Mesothelial cell of epicardium (in vitro differentiated cells): Measurements from ENCODE around the gene PHF21B. TPM values are rescaled to one million over a fixed set of nuclear protein-coding genes. Genes with fewer than 3 reads are reported as not detected.

Experiments
- DNase-seq, 2 experiments: peaks; one replicate each; pipeline ENCODE4 v3.0.0; 2021; ENCODE audit warnings: low spot score in 2 of 2; ENCODE audit not compliant: unreplicated experiment in 2 of 2
- H3K27ac Mint-ChIP-seq: 2 replicates; pipeline ENCODE4 v1.8.0; 2021; ENCODE audit warnings: mixed read lengths
- H3K27me3 Mint-ChIP-seq: 2 replicates; pipeline ENCODE4 v1.8.0; 2021; ENCODE audit warnings: low read depth, mixed read lengths
- H3K36me3 Mint-ChIP-seq: 2 replicates; pipeline ENCODE4 v1.8.0; 2021; ENCODE audit warnings: mixed read lengths
- H3K4me1 Mint-ChIP-seq: 2 replicates; pipeline ENCODE4 v1.8.0; 2021; ENCODE audit warnings: mixed read lengths
- H3K4me3 Mint-ChIP-seq: 2 replicates; pipeline ENCODE4 v1.8.0; 2021; ENCODE audit warnings: mild to moderate bottlenecking, moderate library complexity, mixed read lengths
- H3K9me3 Mint-ChIP-seq: 2 replicates; pipeline ENCODE4 v1.8.0; 2021; ENCODE audit warnings: mixed read lengths
- total RNA-seq: library from RNA; stranded (reverse); gene quantifications from 3 replicates; pipeline ENCODE4 v1.2.1, GENCODE V29; 2021
- TF ChIP-seq, protein P1 (sequence below): fragments of 200-600 bp; sonication (generic); IDR thresholded peaks from one replicate; pipeline ENCODE4 v1.5.0; 2021; ENCODE audit warnings: antibody characterized with exemption; ENCODE audit not compliant: unreplicated experiment

The PHF21B gene
- total RNA-seq, 1 donor from 2014 or later: 8.6 TPM

DNA sequence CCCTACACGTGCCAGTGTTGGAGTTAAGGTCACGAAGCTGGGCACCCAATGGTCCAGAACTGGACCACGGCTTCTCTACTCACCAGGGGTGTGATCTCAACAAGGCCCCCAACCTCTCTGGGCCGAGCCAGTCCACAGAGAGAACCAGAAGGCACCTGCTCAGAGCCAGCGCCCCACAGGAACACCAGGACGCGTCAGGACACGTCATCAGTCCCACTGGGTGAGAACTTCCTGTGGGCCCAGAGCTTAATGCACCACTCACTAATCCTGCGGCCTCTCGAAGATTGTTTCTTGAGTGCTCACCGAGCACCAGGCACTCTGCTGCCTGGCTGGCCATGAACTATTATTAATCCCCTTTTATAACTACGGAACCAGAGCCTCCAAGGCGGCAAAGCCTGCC lies 10.1 kb downstream of the PHF21B start:
- Mint-ChIP-seq H3K4me3 (no peak overlapping the region), H3K36me3 (no peaks in the 10 kb centered on the region), H3K27ac (no peak overlapping the region), H3K9me3 (no peaks in the 10 kb centered on the region), H3K27me3 (peaks cover 7% of the 10 kb centered on the region), H3K4me1 (peaks cover 7% of the 10 kb centered on the region)
- TF ChIP-seq, protein P1, sequence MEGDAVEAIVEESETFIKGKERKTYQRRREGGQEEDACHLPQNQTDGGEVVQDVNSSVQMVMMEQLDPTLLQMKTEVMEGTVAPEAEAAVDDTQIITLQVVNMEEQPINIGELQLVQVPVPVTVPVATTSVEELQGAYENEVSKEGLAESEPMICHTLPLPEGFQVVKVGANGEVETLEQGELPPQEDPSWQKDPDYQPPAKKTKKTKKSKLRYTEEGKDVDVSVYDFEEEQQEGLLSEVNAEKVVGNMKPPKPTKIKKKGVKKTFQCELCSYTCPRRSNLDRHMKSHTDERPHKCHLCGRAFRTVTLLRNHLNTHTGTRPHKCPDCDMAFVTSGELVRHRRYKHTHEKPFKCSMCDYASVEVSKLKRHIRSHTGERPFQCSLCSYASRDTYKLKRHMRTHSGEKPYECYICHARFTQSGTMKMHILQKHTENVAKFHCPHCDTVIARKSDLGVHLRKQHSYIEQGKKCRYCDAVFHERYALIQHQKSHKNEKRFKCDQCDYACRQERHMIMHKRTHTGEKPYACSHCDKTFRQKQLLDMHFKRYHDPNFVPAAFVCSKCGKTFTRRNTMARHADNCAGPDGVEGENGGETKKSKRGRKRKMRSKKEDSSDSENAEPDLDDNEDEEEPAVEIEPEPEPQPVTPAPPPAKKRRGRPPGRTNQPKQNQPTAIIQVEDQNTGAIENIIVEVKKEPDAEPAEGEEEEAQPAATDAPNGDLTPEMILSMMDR: no peak
- no peak for DNase-seq

DNA sequence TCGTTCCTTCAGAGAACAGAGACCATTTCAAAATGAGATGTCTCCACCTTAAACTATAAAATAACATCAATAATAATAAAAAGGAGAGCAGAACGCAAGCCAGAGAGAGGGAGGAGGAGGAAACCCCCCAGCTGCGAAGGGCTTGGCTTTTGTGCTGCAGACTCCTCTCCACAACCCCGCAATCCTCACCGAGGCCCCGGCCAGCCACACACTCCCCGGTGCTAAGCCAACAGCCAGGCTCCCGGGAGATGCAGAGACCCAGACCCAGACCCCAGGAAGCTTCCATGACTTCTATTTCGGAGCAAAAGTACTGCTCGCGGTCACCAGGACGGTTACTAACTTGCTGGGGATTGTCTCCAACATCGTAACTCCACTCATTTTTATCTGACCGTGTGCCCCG lies 10.6 kb downstream of the PHF21B start:
- no peak for DNase-seq
- Mint-ChIP-seq H3K27ac (no peak overlapping the region), H3K4me3 (no peak overlapping the region), H3K4me1 (peaks cover 4% of the 10 kb centered on the region), H3K36me3 (no peaks in the 10 kb centered on the region), H3K9me3 (no peaks in the 10 kb centered on the region), H3K27me3 (peaks cover 4% of the 10 kb centered on the region)
- TF ChIP-seq, protein P1: no peak

DNA sequence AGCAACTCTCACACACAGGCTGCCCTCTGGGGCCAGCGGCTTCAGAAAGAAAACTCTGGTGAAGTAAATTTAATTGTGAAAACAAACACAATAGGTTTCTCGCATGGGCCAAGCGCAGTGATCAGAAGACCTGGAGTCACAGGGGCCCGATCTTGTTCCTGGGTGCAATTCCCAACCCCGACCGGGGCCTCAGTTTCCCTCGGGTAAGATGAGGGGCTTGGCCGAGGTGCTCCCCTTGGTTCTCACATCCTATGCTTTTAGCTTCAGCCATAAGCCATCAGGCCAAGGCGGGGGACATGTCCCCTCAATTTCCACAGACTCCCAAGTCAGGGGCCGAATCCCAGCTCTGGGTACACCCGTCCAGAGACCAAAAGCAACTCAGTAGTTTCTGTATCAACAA lies 11.5 kb downstream of the PHF21B start:
- no peaks in the 10 kb centered on the region for H3K9me3 Mint-ChIP-seq
- TF ChIP-seq, protein P1: no peak
- DNase-seq: no peak
- H3K27ac Mint-ChIP-seq: no peak overlapping the region
- H3K4me1 Mint-ChIP-seq: peaks cover 1% of the 10 kb centered on the region
- no peaks in the 10 kb centered on the region for H3K36me3 Mint-ChIP-seq
- no peak overlapping the region for H3K4me3 Mint-ChIP-seq
- peaks cover 2% of the 10 kb centered on the region for H3K27me3 Mint-ChIP-seq

DNA sequence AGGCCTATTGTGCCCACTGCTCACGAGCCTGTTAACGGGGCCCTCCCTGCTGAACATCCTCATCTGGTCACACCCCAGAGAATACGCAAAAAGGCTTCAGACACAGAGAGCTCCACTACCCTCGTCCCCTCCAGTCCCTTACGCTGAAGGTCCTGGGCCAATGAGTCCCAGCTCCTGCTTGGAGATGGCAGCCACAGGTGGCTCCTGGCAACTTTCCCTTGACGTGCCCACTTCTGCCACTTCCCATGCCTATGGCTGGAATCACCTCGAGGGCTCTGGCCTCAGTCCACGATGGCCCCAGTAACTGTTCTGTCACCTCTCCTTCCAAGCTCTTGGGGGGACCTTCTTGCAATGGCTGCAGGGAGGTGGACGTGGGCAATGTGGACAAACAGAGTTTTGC lies 12.7 kb downstream of the PHF21B start:
- no peaks in the 10 kb centered on the region for H3K9me3 Mint-ChIP-seq
- TF ChIP-seq, protein P1: no peak
- no peak overlapping the region for H3K27ac Mint-ChIP-seq
- no peak for DNase-seq
- peaks cover 1% of the 10 kb centered on the region for H3K4me1 Mint-ChIP-seq
- peaks cover 2% of the 10 kb centered on the region for H3K27me3 Mint-ChIP-seq
- no peak overlapping the region for H3K4me3 Mint-ChIP-seq
- no peaks in the 10 kb centered on the region for H3K36me3 Mint-ChIP-seq

DNA sequence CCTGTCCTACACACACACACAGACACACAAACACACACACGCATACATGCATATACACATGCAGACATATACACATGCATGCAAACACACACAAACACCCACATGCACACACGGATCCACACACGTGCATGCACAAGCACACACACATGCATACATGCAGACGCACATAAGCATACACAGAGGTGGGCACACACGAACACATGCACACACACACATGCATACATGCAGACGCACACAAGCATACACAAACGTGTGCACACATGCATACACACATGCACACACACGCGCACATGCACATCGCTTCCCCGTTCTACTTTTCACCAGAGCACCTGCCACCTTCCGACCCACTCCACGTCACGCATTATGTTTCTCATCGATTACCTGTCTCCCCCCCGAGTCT lies 13.2 kb downstream of the PHF21B start:
- TF ChIP-seq, protein P1: no peak
- no peak for DNase-seq
- Mint-ChIP-seq H3K4me1 (peaks cover 1% of the 10 kb centered on the region), H3K9me3 (no peaks in the 10 kb centered on the region), H3K27ac (no peak overlapping the region), H3K36me3 (no peaks in the 10 kb centered on the region), H3K4me3 (no peak overlapping the region), H3K27me3 (peaks cover 1% of the 10 kb centered on the region)

DNA sequence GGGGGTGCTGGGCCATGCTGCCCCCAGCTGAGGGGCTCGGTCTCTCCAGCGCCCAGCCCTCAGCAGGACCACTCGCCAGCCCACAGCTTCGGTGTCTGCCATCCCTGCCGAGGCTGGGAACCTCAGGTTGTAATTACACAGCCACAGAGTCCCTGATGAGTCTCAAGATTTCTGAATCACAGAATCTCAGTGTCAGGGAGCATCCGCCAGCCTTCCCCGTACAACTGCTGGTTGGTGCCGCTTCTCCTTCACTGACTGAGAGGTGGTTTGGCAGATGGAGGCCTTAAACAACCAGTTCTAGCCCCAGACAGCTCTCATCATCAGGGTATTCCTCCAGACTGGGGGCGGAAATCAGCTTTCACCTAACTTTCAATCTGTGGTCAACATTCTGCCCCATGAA lies 13.7 kb downstream of the PHF21B start:
- H3K9me3 Mint-ChIP-seq: no peaks in the 10 kb centered on the region
- peaks cover 2% of the 10 kb centered on the region for H3K27me3 Mint-ChIP-seq
- DNase-seq: no peak
- peaks cover 1% of the 10 kb centered on the region for H3K4me1 Mint-ChIP-seq
- TF ChIP-seq, protein P1: no peak
- H3K4me3 Mint-ChIP-seq: no peak overlapping the region
- H3K36me3 Mint-ChIP-seq: no peaks in the 10 kb centered on the region
- H3K27ac Mint-ChIP-seq: no peak overlapping the region
